Measurements from ENCODE around the gene NTM. TPM values are rescaled to one million over a fixed set of nuclear protein-coding genes. Genes with fewer than 3 reads are reported as not detected.

Gene NTM
- total and polyA plus RNA-seq, 2 of the 8 experiments (the other 6 are each of a cell fraction or from before 2014, with no cell fraction given) = 13.4 to 20.0 TPM

DNA sequence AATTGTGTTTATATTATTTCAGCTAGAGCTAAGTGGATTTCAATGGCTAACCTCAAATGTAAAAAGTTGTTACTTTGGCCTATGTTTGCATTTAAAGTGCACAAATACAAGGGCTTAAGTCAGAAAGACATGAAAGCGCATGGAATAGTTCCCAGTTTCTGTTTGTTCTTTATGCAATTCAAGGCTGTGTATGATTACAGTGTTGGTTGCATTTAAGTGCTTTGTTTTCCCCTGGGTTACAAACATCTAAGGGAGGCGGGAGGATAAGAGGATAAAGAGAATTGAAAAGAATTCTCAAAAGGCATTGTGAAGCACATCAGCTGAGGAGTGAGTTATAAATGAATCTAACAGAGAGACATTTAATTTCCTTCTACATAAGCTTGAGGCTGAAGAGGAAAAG, 453.4 kb downstream of the NTM start (continued):
- TF ChIP-seq, protein P1, sequence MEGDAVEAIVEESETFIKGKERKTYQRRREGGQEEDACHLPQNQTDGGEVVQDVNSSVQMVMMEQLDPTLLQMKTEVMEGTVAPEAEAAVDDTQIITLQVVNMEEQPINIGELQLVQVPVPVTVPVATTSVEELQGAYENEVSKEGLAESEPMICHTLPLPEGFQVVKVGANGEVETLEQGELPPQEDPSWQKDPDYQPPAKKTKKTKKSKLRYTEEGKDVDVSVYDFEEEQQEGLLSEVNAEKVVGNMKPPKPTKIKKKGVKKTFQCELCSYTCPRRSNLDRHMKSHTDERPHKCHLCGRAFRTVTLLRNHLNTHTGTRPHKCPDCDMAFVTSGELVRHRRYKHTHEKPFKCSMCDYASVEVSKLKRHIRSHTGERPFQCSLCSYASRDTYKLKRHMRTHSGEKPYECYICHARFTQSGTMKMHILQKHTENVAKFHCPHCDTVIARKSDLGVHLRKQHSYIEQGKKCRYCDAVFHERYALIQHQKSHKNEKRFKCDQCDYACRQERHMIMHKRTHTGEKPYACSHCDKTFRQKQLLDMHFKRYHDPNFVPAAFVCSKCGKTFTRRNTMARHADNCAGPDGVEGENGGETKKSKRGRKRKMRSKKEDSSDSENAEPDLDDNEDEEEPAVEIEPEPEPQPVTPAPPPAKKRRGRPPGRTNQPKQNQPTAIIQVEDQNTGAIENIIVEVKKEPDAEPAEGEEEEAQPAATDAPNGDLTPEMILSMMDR (IDR thresholded peaks at IDR 0.05; ENCODE audit: control extremely low read depth in 1 of 3, insufficient read depth in 1 of 3, low read depth in 1 of 3, low read length in 3 of 3) = no peak
